Activated CD4-positive, CD25-positive, alpha-beta regulatory T cell treated with anti-CD3 and anti-CD28 coated beads, Interleukin-2, amount 50 U/mL, for 24 hours (primary cell): ENCODE results near the gene NCBP3.
A peak's percentile ranks its signal among the peaks of the same experiment; 100 is the strongest.

Experiments used
- ATAC-seq, 2 donors: fragments of 150-1000 bp; cut with Tn5 transposase; one replicate each; pipeline ENCODE4 v1.10.0; 2021; ENCODE audit warnings: mild to moderate bottlenecking in 1 of 2, moderate library complexity in 1 of 2

NCBP3 gene

GRCh38 chr17:3782751-3783150 lies 63.3 kb downstream of the NCBP3 start:
- ATAC-seq: no peak

GRCh38 chr17:3780986-3781385 lies 65.1 kb downstream of the NCBP3 start:
- no peak for ATAC-seq

GRCh38 chr17:3777366-3778120 lies 68.5 kb downstream of the NCBP3 start:
- no peak for ATAC-seq

GRCh38 chr17:3773966-3774365 lies 72.1 kb downstream of the NCBP3 start:
- no peak for ATAC-seq

GRCh38 chr17:3773511-3773910 lies 72.5 kb downstream of the NCBP3 start:
- ATAC-seq: no peak

- no peak for ATAC-seq
These were observed 73.3 kb downstream of the NCBP3 start for GRCh38 chr17:3772764-3773163.

- ATAC-seq: peak in 1 of 2 donors; percentile 57
These were observed 74.9 kb downstream of the NCBP3 start for GRCh38 chr17:3771140-3771539.

GRCh38 chr17:3770466-3770865 lies 75.6 kb downstream of the NCBP3 start:
- peak; percentile 15 to 45 for ATAC-seq

- ATAC-seq: no peak
These were observed 77.3 kb downstream of the NCBP3 start for GRCh38 chr17:3768769-3769168.

GRCh38 chr17:3768341-3768740 lies 77.7 kb downstream of the NCBP3 start:
- no peak for ATAC-seq

- no peak for ATAC-seq
These were observed 79.3 kb downstream of the NCBP3 start for GRCh38 chr17:3766779-3767178.

GRCh38 chr17:3765981-3766380 lies 80.1 kb downstream of the NCBP3 start:
- no peak for ATAC-seq

- no peak for ATAC-seq
These were observed 82.3 kb downstream of the NCBP3 start for GRCh38 chr17:3763777-3764170.

GRCh38 chr17:3762922-3763776 lies 82.9 kb downstream of the NCBP3 start:
- ATAC-seq: peak; percentile 65 to 67

GRCh38 chr17:3761918-3762380 lies 84.1 kb downstream of the NCBP3 start:
- ATAC-seq: no peak

- ATAC-seq: no peak
These were observed 84.8 kb downstream of the NCBP3 start for GRCh38 chr17:3761036-3761917.

- ATAC-seq: no peak
These were observed 86.3 kb downstream of the NCBP3 start for GRCh38 chr17:3759597-3760216.

GRCh38 chr17:3755335-3756030 lies 90.6 kb downstream of the NCBP3 start:
- ATAC-seq: no peak

GRCh38 chr17:3754458-3755334 lies 91.3 kb downstream of the NCBP3 start:
- peak; percentile 81 to 82 for ATAC-seq

- ATAC-seq: no peak
These were observed 92.0 kb downstream of the NCBP3 start for GRCh38 chr17:3754066-3754457.

- no peak for ATAC-seq
These were observed 92.4 kb downstream of the NCBP3 start for GRCh38 chr17:3753624-3754023.
